Calu3 (cell line): ENCODE results near the gene LAG3. TPM values are rescaled to one million over a fixed set of nuclear protein-coding genes. Genes with fewer than 3 reads are reported as not detected.

Experiments used
- BruUV-seq: library from RNA; stranded (reverse); fragments of 400-500 nt; replicated peaks from 2 replicates; lab custom pipeline; 2021; lab: Mats Ljungman, UMichigan
- CTCF ChIA-PET: fragments of 300-600 bp; sonication (Branson Sonifier 250); formaldehyde crosslinking; loops from one replicate; lab custom pipeline; 2022; ENCODE audit warnings: antibody characterized with exemption; lab: Charles Lee
- DNase-seq: peaks from one replicate; pipeline ENCODE4 v3.0.0; 2022
- H3K27ac Mint-ChIP-seq: one replicate; pipeline ENCODE4 v1.8.0; 2022; ENCODE audit warnings: mixed read lengths; ENCODE audit not compliant: unreplicated experiment
- H3K27me3 Mint-ChIP-seq: one replicate; pipeline ENCODE4 v1.8.0; 2022; ENCODE audit warnings: mixed read lengths; ENCODE audit not compliant: unreplicated experiment
- H3K36me3 Mint-ChIP-seq: one replicate; pipeline ENCODE4 v1.8.0; 2022; ENCODE audit warnings: mild to moderate bottlenecking, moderate library complexity, mixed read lengths; ENCODE audit not compliant: insufficient read depth, unreplicated experiment
- H3K4me1 Mint-ChIP-seq: one replicate; pipeline ENCODE4 v1.8.0; 2022; ENCODE audit warnings: mild to moderate bottlenecking, low read depth, mixed read lengths; ENCODE audit not compliant: unreplicated experiment
- H3K4me3 Mint-ChIP-seq: one replicate; pipeline ENCODE4 v1.8.0; 2022; ENCODE audit warnings: mild to moderate bottlenecking, low read depth, moderate library complexity, mixed read lengths; ENCODE audit not compliant: unreplicated experiment
- H3K9me3 Mint-ChIP-seq: one replicate; pipeline ENCODE4 v1.8.0; 2022; ENCODE audit warnings: low read depth, mixed read lengths; ENCODE audit not compliant: unreplicated experiment
- intact Hi-C: fragments of 100-400 bp; cut with micrococcal nuclease; formaldehyde crosslinking; loops from one replicate; pipeline ENCODE4 v1.10.0; 2022; ENCODE audit not compliant: unreplicated experiment
- total RNA-seq: library from RNA; stranded (reverse); gene quantifications from 2 replicates; pipeline ENCODE4 v1.2.3, GENCODE V29; 2022
- TF ChIP-seq, protein P1 (sequence below): fragments of 200-600 bp; IDR thresholded peaks from one replicate; pipeline ENCODE4 v1.8.0; 2022; ENCODE audit warnings: antibody characterized with exemption; ENCODE audit not compliant: unreplicated experiment

LAG3 gene
- total RNA-seq, 1 experiment from 2014 or later = not detected

- BruUV-seq = no TSS peak
Observed at GRCh38 chr12:6825398-6826124, 53.2 kb downstream of the LAG3 start.

DNA sequence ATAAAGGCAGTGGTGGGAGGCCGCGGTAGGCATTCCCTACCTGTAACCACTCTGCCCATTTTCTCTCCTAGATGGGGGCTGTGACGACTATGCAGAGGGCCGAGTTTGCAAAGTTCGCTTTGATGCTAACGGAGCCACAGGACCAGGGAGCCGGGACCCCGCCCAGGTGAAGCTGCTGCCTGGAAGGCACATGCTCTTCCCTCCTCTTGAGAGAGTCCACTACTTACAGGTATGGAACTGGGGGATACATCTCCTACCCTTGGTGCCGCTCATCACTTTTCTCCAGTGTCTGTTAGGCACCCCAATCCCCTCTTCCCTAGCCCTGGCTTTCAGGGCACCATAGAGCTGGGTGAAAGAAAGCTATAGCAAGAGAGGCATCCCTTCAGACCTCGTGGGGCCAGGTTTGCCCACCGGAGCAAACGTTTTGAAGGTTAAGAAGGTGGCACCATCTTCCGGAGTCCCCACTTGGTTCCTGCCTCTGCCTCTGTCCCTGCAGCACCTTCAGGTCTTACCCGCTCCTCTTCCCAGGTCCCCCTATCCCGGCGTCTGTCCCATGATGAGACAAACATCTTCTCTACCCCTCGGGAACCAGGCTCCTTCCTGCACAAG, 53.9 kb downstream of the LAG3 start:
- CTCF ChIA-PET = interaction anchor here (1.6 to 1.8 kb wide), 2 partner anchors 8 to 73 kb away, joined by 4 to 7 read pairs; partner anchors contain the start of gene MLF2

More at GRCh38 chr12:6825398-6826124, 53.2 kb downstream of the LAG3 start:
- Mint-ChIP-seq H3K9me3 (no peaks in the 10 kb centered on the region), H3K27me3 (peaks cover 100% of the 10 kb centered on the region), H3K36me3 (peaks cover 16% of the 10 kb centered on the region), H3K4me3 (no peak overlapping the region), H3K4me1 (peaks cover 16% of the 10 kb centered on the region), H3K27ac (no peak overlapping the region)
- intact Hi-C loops = loop anchor here (1.0 to 10.0 kb wide), 3 partner anchors 90 to 273 kb away; no protein-coding TSS in a partner anchor
- DNase-seq = peak; percentile 87
- CTCF ChIA-PET = interaction anchor here (1.0 to 1.8 kb wide), 3 partner anchors 9 to 72 kb away, joined by 4 to 7 read pairs (median 4); partner anchors contain the start of gene MLF2
- TF ChIP-seq, protein P1, sequence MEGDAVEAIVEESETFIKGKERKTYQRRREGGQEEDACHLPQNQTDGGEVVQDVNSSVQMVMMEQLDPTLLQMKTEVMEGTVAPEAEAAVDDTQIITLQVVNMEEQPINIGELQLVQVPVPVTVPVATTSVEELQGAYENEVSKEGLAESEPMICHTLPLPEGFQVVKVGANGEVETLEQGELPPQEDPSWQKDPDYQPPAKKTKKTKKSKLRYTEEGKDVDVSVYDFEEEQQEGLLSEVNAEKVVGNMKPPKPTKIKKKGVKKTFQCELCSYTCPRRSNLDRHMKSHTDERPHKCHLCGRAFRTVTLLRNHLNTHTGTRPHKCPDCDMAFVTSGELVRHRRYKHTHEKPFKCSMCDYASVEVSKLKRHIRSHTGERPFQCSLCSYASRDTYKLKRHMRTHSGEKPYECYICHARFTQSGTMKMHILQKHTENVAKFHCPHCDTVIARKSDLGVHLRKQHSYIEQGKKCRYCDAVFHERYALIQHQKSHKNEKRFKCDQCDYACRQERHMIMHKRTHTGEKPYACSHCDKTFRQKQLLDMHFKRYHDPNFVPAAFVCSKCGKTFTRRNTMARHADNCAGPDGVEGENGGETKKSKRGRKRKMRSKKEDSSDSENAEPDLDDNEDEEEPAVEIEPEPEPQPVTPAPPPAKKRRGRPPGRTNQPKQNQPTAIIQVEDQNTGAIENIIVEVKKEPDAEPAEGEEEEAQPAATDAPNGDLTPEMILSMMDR = peak; percentile 80

GRCh38 chr12:6826734-6827436, 54.6 kb downstream of the LAG3 start:
- Mint-ChIP-seq H3K9me3 (no peaks in the 10 kb centered on the region), H3K4me3 (peak overlapping the region; percentile 75), H3K4me1 (peaks cover 16% of the 10 kb centered on the region), H3K27ac (peak overlapping the region; percentile 25), H3K27me3 (peaks cover 100% of the 10 kb centered on the region), H3K36me3 (peaks cover 16% of the 10 kb centered on the region)
- no peak for DNase-seq
- intact Hi-C loops = loop anchor here (5.0 to 10.0 kb wide), 2 partner anchors 212 to 275 kb away; no protein-coding TSS in a partner anchor
- CTCF ChIA-PET = interaction anchor here (1.0 kb wide), 1 partner anchor 74 kb away, joined by 4 read pairs; the partner anchor contains the start of gene MLF2
- no TSS peak for BruUV-seq
- TF ChIP-seq, protein P1 = no peak

More for the DNA sequence above, 53.9 kb downstream of the LAG3 start:
- H3K4me3 Mint-ChIP-seq = no peak overlapping the region
- TF ChIP-seq, protein P1 = no peak
- H3K27ac Mint-ChIP-seq = no peak overlapping the region
- H3K27me3 Mint-ChIP-seq = peaks cover 100% of the 10 kb centered on the region
- no TSS peak for BruUV-seq
- peaks cover 16% of the 10 kb centered on the region for H3K36me3 Mint-ChIP-seq
- intact Hi-C loops = loop anchor here (5.0 to 10.0 kb wide), 2 partner anchors 211 to 274 kb away; no protein-coding TSS in a partner anchor
- no peak for DNase-seq
- H3K4me1 Mint-ChIP-seq = peaks cover 16% of the 10 kb centered on the region
- no peaks in the 10 kb centered on the region for H3K9me3 Mint-ChIP-seq

- Mint-ChIP-seq H3K4me1 (peaks cover 16% of the 10 kb centered on the region), H3K9me3 (no peaks in the 10 kb centered on the region), H3K27ac (peak overlapping the region; percentile 25), H3K36me3 (peaks cover 16% of the 10 kb centered on the region), H3K27me3 (peaks cover 100% of the 10 kb centered on the region), H3K4me3 (peak overlapping the region; percentile 75)
- DNase-seq = peak; percentile 62
- BruUV-seq = no TSS peak
- intact Hi-C loops = loop anchor here (5.0 to 10.0 kb wide), 2 partner anchors 213 to 275 kb away; no protein-coding TSS in a partner anchor
- TF ChIP-seq, protein P1 = no peak
- CTCF ChIA-PET = interaction anchor here (1.0 kb wide), 1 partner anchor 74 kb away, joined by 4 read pairs; the partner anchor contains the start of gene MLF2
Observed at GRCh38 chr12:6827437-6827911, 55.2 kb downstream of the LAG3 start.
